Activated CD8-positive, alpha-beta memory T cell treated with anti-CD3 and anti-CD28 coated beads, Interleukin-2, amount 50 U/mL, for 4 hours (primary cell): ENCODE data around the gene RTN4RL2.

Experiments
- DNase-seq: peaks from one replicate; pipeline ENCODE4 v3.0.0-alpha.2; 2020

The RTN4RL2 gene

DNA sequence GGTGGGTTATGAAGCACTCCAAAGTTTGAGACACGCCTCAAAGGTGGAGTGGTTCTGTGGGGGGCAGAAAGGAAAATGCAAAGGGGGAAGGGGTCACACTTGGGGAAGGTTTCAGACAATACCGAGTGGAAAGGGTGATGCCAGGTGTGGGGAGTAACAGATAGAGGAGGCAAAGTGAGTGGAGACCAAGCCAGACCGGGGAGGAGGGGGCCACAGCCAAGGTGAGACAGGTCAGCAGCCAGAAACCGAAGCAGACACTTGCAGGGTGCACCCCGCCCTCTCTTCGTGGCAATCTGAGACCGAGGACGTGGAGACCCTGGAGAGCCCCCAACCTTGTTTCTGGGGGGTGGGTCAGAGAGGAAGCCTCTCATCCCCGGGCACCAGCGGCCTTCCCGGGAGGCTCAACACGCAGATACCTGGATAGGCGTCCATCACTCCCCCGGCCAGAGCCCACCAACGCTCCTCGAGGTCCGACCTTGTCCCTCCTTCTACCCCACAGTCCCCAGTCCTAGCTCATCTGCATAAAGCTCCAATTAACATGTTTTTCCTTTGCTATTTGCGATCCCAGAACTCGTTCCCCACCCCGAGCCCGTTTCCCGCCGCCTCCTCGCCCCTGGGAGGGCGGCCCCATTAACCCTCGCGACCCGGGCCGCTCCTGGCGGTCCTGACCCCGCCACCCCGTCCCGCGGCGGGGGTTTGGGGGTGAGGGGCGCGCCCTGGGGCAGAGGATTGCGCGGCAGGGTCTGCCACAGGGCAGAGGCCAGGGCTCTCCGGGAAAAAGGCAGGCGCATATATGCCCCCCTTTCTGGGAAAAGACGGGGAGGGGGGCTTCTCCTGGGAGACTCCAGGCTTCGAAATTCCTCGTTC is 21.8 kb downstream of the RTN4RL2 start:
- no peak for DNase-seq

DNA sequence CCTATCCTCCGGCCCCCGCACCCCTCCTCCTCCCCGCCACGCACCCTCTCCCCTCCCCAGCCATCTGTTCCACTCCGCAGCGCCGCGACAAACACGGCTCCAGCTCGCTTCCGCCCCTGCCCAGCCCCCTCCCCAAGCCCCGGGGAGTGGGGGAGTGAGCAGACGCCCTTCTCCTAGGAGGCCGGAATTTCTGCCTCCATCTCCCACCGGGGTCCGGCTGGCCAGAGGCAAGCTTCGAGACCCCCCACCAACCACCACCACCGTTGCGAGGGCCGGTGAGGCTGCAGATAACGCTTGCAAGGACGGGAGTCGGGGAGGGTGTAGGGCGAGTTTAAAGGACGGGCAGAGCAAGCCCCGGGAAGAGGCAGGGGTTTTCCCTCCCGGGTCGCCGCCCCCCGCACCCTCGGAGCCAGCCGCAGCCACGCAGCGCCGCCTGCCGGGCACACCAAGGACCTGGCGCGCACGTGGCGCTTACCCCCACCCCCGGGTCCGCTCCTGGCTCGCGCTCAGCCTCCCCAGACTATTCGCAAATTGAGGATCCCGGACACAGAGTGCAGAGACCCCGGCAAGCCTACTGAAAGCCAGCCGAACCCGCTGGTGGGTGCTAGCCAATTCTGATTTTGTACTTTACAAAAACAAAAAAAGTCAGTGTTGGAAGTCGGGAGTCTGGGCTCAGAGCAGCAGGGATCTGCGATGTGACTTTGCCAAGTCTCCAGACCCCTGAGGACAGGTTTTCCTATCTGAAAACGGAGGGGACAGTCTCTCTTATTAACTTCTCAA is 22.6 kb downstream of the RTN4RL2 start:
- DNase-seq, result peak; percentile 79

DNA sequence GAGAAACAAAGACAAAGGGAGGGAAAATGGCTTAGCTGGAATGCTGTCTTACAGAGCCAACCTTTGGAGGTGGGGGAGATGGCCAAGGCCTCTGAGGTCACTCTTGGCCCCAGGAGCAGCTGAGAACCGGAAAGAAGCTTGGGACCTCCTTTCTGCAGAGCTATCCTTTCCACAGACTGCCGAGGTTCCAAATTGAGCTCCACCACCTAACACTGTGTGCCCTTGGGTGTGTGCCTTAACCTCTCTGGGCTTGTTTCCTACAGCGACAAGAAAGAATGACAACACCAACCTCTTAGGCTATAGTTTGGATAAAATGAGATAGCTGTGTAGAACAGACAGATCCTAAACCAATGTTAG is 23.2 kb downstream of the RTN4RL2 start:
- DNase-seq, result no peak

- DNase-seq, result no peak
Observed at GRCh38 chr11:57484141-57484710, 23.9 kb downstream of the RTN4RL2 start.

- DNase-seq, result no peak
Observed at GRCh38 chr11:57485217-57485990, 25.1 kb downstream of the RTN4RL2 start.

DNA sequence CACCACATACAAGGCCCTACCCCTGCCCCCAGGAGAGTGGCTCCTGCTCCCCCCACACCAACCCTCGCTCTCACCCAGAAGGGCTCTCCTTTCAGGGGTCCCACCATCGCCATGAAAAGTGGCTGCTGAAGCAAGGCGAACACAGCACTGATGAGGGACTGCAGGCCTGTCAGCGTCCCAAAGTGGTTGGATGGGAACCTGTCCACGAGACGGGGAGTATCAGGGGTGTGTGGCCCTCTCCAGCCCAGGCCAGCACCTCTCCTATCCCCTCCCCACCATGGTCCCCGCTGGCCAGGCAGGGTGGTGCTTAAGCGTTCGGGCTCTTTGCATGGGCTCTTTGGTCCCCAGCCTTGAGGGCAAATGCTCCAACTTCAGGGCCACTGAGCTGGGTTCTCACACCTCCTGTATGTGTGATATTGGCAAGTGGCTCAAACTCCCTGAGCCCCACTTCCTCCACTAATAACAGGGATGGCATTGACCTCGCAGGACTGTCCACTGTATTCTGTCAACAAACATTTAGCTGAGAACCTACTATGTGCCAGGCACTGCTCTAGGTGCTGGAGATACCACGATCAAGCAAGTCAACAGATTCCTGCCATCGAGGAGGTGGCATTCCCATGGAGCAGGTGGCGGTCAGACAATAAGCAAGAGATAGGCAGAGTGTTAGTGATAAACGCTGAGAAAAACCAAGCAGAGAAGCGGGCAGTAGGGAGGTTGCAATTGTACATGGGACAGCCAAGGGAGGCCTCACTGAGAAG is 26.9 kb downstream of the RTN4RL2 start:
- DNase-seq, result no peak

GRCh38 chr11:57487920-57488659 is 27.8 kb downstream of the RTN4RL2 start:
- no peak for DNase-seq

- DNase-seq, result no peak
Observed at GRCh38 chr11:57490456-57491248, 30.3 kb downstream of the RTN4RL2 start.

GRCh38 chr11:57491371-57492061 is 31.2 kb downstream of the RTN4RL2 start:
- DNase-seq, result peak; percentile 54

- DNase-seq, result peak; percentile 85
Observed at GRCh38 chr11:57493507-57494503, 33.5 kb downstream of the RTN4RL2 start.

GRCh38 chr11:57496109-57496820 is 35.9 kb downstream of the RTN4RL2 start:
- DNase-seq, result no peak

GRCh38 chr11:57497303-57498247 is 37.2 kb downstream of the RTN4RL2 start:
- no peak for DNase-seq

GRCh38 chr11:57498540-57498939 is 38.2 kb downstream of the RTN4RL2 start:
- DNase-seq, result no peak

GRCh38 chr11:57499413-57499982 is 39.2 kb downstream of the RTN4RL2 start:
- peak; percentile 22 for DNase-seq

DNA sequence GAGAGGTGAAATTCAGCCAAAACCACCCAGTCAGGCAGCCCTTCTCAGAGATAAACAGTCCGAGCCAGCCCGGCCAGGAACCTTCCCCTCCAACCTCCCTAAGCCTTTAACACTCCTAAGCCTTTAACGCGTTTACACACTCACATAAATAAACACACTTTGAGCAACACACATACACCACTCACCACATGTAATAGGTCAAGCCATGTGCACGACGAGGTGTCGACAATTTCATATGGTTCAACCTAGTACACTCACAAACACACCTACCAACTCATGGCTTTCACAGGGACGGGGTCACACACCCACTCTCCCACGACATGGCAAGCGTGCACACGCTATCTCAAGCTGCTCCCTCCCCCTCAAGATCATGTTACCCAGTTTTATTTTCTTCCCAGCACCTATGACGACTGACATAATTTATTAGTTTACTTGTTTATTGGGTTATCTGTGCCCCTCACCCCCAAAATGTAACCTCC is 39.7 kb downstream of the RTN4RL2 start:
- DNase-seq, result no peak

GRCh38 chr11:57500515-57500914 is 40.2 kb downstream of the RTN4RL2 start:
- no peak for DNase-seq
